Fibroblast of gingiva (primary cell): ENCODE data around the gene PDP2.

ENCODE experiments used
- DNase-seq: peaks from one replicate; pipeline ENCODE4 v3.0.0-alpha.2; 2011; ENCODE audit warnings: low read depth

PDP2 gene

GRCh38 chr16:66880288-66881013, at the start of gene PDP2:
Gene PDP2, plus strand, starts transcription at chr16:66880515. Its CDS starts 3,770 bp downstream, at chr16:66884285.
- DNase-seq: peak; percentile 95

GRCh38 chr16:66832190-66832589, 48.1 kb upstream of the PDP2 start:
- no peak for DNase-seq

GRCh38 chr16:66832661-66833305, 47.5 kb upstream of the PDP2 start:
- DNase-seq: peak; percentile 77

- no peak for DNase-seq
Measured at GRCh38 chr16:66834746-66835145, 45.6 kb upstream of the PDP2 start.

GRCh38 chr16:66840883-66841282, 39.4 kb upstream of the PDP2 start:
- DNase-seq: no peak

- DNase-seq: no peak
Measured at GRCh38 chr16:66841366-66841765, 38.9 kb upstream of the PDP2 start.

GRCh38 chr16:66842765-66843164, 37.5 kb upstream of the PDP2 start:
- DNase-seq: no peak

- DNase-seq: no peak
Measured at GRCh38 chr16:66843191-66843590, 37.1 kb upstream of the PDP2 start.

GRCh38 chr16:66844009-66844341, 36.3 kb upstream of the PDP2 start:
- DNase-seq: no peak

- no peak for DNase-seq
Measured at GRCh38 chr16:66844342-66845079, 35.8 kb upstream of the PDP2 start, which contains the start of gene CA7. Gene CA7, plus strand, starts transcription at chr16:66844414. Its CDS starts 74 bp downstream, at chr16:66844488.

- no peak for DNase-seq
Measured at GRCh38 chr16:66845080-66845410, 35.3 kb upstream of the PDP2 start.

- no peak for DNase-seq
Measured at GRCh38 chr16:66845791-66846221, 34.5 kb upstream of the PDP2 start.

- DNase-seq: no peak
Measured at GRCh38 chr16:66846266-66846665, 34.0 kb upstream of the PDP2 start.

GRCh38 chr16:66846831-66847230, 33.5 kb upstream of the PDP2 start:
- no peak for DNase-seq

- DNase-seq: no peak
Measured at GRCh38 chr16:66847533-66848067, 32.7 kb upstream of the PDP2 start.

- no peak for DNase-seq
Measured at GRCh38 chr16:66848172-66848571, 32.1 kb upstream of the PDP2 start.

GRCh38 chr16:66849021-66849420, 31.3 kb upstream of the PDP2 start:
- no peak for DNase-seq

- DNase-seq: no peak
Measured at GRCh38 chr16:66849549-66849948, 30.8 kb upstream of the PDP2 start.

- no peak for DNase-seq
Measured at GRCh38 chr16:66850115-66850815, 30.1 kb upstream of the PDP2 start.

- no peak for DNase-seq
Measured at GRCh38 chr16:66851166-66851964, 28.9 kb upstream of the PDP2 start.
